SU-DHL-6 (cell line): ENCODE data around the gene SMLR1.

ENCODE experiments used
- EZH2phosphoT487 ChIP-seq: fragments of 200-600 bp; sonication (generic), shearing (Covaris generic); conservative IDR thresholded peaks from 2 replicates; pipeline ENCODE4 v1.6.1; 2018; ENCODE audit warnings: mild to moderate bottlenecking, antibody characterized with exemption, low read length, moderate library complexity, mixed read lengths
- TF ChIP-seq, protein P1 (sequence below): fragments of 200-600 bp; sonication (generic); IDR thresholded peaks from one replicate; pipeline ENCODE4 v1.5.1; 2017; ENCODE audit warnings: antibody characterized with exemption, mild to moderate bottlenecking, low read length, moderate library complexity; ENCODE audit not compliant: insufficient read depth, poor library complexity, severe bottlenecking

DNA sequence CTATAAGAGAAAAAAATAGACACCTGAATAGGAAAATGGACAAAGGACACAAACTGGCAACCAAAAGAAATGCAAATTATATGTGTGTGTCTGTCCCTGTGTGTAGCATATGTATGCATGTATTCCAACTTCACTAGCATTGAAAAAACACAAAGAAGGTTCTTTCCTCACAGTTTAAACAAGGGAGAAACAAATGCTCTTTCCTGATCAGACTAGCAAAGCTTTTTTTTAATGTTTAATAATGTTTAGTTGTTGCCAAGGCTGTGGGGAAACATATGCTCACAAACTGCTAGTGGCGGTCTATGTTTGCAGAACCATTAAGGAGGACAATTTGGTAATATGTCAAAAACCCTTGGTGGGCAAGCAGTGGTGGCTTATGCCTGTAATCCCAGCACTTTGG lies 22.4 kb downstream of the SMLR1 start:
- TF ChIP-seq, protein P1, sequence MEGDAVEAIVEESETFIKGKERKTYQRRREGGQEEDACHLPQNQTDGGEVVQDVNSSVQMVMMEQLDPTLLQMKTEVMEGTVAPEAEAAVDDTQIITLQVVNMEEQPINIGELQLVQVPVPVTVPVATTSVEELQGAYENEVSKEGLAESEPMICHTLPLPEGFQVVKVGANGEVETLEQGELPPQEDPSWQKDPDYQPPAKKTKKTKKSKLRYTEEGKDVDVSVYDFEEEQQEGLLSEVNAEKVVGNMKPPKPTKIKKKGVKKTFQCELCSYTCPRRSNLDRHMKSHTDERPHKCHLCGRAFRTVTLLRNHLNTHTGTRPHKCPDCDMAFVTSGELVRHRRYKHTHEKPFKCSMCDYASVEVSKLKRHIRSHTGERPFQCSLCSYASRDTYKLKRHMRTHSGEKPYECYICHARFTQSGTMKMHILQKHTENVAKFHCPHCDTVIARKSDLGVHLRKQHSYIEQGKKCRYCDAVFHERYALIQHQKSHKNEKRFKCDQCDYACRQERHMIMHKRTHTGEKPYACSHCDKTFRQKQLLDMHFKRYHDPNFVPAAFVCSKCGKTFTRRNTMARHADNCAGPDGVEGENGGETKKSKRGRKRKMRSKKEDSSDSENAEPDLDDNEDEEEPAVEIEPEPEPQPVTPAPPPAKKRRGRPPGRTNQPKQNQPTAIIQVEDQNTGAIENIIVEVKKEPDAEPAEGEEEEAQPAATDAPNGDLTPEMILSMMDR: no peak
- no peak for TF ChIP-seq EZH2phosphoT487
